OCI-LY1 (cell line): ENCODE results near the gene RNF34.

Source experiments
- H2AFZ ChIP-seq: fragments of 200-600 bp; sonication (generic), shearing (Covaris generic); 2 replicates; pipeline ENCODE4 v1.6.0; 2014; ENCODE audit warnings: antibody characterized with exemption, mild to moderate bottlenecking, low read length
- H3F3A ChIP-seq: fragments of 200-600 bp; sonication (generic), shearing (Covaris generic); 2 replicates; pipeline ENCODE4 v1.6.0; 2014; ENCODE audit warnings: mild to moderate bottlenecking, antibody characterized with exemption, low read length, moderate library complexity; ENCODE audit not compliant: insufficient read depth
- H3K27ac ChIP-seq: fragments of 200-600 bp; sonication (generic); 2 replicates; pipeline ENCODE4 v1.5.1; 2014; ENCODE audit warnings: low read length, mixed run types, mild to moderate bottlenecking, low read depth; ENCODE audit not compliant: poor library complexity, severe bottlenecking
- H3K27me3 ChIP-seq: fragments of 200-600 bp; sonication (generic); 2 replicates; pipeline ENCODE4 v1.6.0; 2014; ENCODE audit warnings: antibody characterized with exemption, mild to moderate bottlenecking, low read length, moderate library complexity; ENCODE audit not compliant: insufficient read depth
- H3K36me3 ChIP-seq: fragments of 200-600 bp; sonication (generic); 2 replicates; pipeline ENCODE4 v1.6.1; 2014; ENCODE audit warnings: mild to moderate bottlenecking, antibody characterized with exemption, low read length, moderate library complexity, mixed read lengths; ENCODE audit not compliant: insufficient read depth
- H3K4me1 ChIP-seq: fragments of 200-600 bp; sonication (generic); 2 replicates; pipeline ENCODE4 v1.5.1; 2014; ENCODE audit warnings: mild to moderate bottlenecking, low read length, moderate library complexity; ENCODE audit not compliant: insufficient read depth, severe bottlenecking
- H3K4me2 ChIP-seq: fragments of 200-600 bp; sonication (generic), shearing (Covaris generic); 2 replicates; pipeline ENCODE4 v1.6.1; 2014; ENCODE audit warnings: low read length
- H3K4me3 ChIP-seq: fragments of 200-600 bp; sonication (generic); 2 replicates; pipeline ENCODE4 v1.5.1; 2014; ENCODE audit warnings: low read length, low read depth, mild to moderate bottlenecking, mixed read lengths; ENCODE audit not compliant: poor library complexity, severe bottlenecking
- H3K79me2 ChIP-seq: fragments of 200-600 bp; shearing (Covaris generic); 2 replicates; pipeline ENCODE4 v1.6.1; 2016; ENCODE audit warnings: mixed run types, low read length, mixed read lengths; ENCODE audit not compliant: insufficient read depth
- H3K9ac ChIP-seq: fragments of 200-600 bp; sonication (generic), shearing (Covaris generic); 2 replicates; pipeline ENCODE4 v1.6.1; 2014; ENCODE audit warnings: mild to moderate bottlenecking, low read length, mixed read lengths
- H3K9me2 ChIP-seq: fragments of 200-600 bp; sonication (generic), shearing (Covaris generic); 2 replicates; pipeline ENCODE4 v1.6.1; 2014; ENCODE audit warnings: low read depth, mild to moderate bottlenecking, low read length, mixed read lengths
- H3K9me3 ChIP-seq: fragments of 200-600 bp; shearing (Covaris generic); 2 replicates; pipeline ENCODE4 v1.6.1; 2014; ENCODE audit warnings: low read length, mixed read lengths
- H4K20me1 ChIP-seq: fragments of 200-600 bp; sonication (generic), shearing (Covaris generic); 2 replicates; pipeline ENCODE4 v1.6.0; 2016; ENCODE audit warnings: mild to moderate bottlenecking, low read length; ENCODE audit not compliant: insufficient read depth
- CTCF ChIP-seq: fragments of 200-600 bp; sonication (generic), shearing (Covaris generic); IDR thresholded peaks from 2 replicates; pipeline ENCODE4 v1.5.1; 2017; ENCODE audit warnings: mild to moderate bottlenecking, antibody characterized with exemption, low read length, moderate library complexity, mixed read lengths
- EZH2 ChIP-seq: fragments of 200-600 bp; sonication (generic), shearing (Covaris generic); IDR thresholded peaks from 2 replicates; pipeline ENCODE4 v1.8.0; 2017; ENCODE audit warnings: borderline replicate concordance, mixed run types, mild to moderate bottlenecking, antibody characterized with exemption, low read length, moderate library complexity, mixed read lengths

Gene RNF34

GRCh38 chr12:121472150-121472905 lies 72.4 kb downstream of the RNF34 start:
- H3K4me1 ChIP-seq = peaks cover 7% of the 10 kb centered on the region
- no peak overlapping the region for H3K4me2 ChIP-seq
- H2AFZ ChIP-seq = no peak overlapping the region
- H3K9me3 ChIP-seq = no peaks in the 10 kb centered on the region
- H3K79me2 ChIP-seq = no peaks in the 10 kb centered on the region
- no peaks in the 10 kb centered on the region for H3K9me2 ChIP-seq
- H3K27me3 ChIP-seq = no peaks in the 10 kb centered on the region
- no peak overlapping the region for H3K4me3 ChIP-seq
- H3K9ac ChIP-seq = no peak overlapping the region
- TF ChIP-seq CTCF = no peak
- no peak for TF ChIP-seq EZH2
- H3K27ac ChIP-seq = no peak overlapping the region
- H4K20me1 ChIP-seq = no peaks in the 10 kb centered on the region
- H3K36me3 ChIP-seq = no peaks in the 10 kb centered on the region; the same call in 1 of the 2 replicates
- no peaks in the 10 kb centered on the region for H3F3A ChIP-seq
